ENCODE measurements around the gene DNAI1.

- no peak for TF ChIP-seq POLR2A (IDR thresholded peaks at IDR 0.05)
- no peak for TF ChIP-seq CTCF (IDR thresholded peaks at IDR 0.05)
These were observed 55.1 kb downstream of the DNAI1 start for GRCh38 chr9:34513567-34514214.

Data from esophagus squamous epithelium (tissue), 4 donors.